ENCODE measurements around the gene IGLL5.
A peak's percentile ranks its signal among the peaks of the same experiment; 100 is the strongest.

GRCh38 chr22:22855617-22856308, 31.9 kb upstream of the IGLL5 start:
- TF ChIP-seq ZNF140 (tag by site-specific recombination; IDR thresholded peaks at IDR 0.05), result no peak
- TF ChIP-seq ZNF571 (tag by site-specific recombination; IDR thresholded peaks at IDR 0.05), result no peak
- TF ChIP-seq REST (tag by site-specific recombination; IDR thresholded peaks at IDR 0.05), result no peak
- peak; percentile 77 for TF ChIP-seq CTCF (tag by site-specific recombination; IDR thresholded peaks at IDR 0.05)
- TF ChIP-seq ZFP41 (tag by site-specific recombination; IDR thresholded peaks at IDR 0.05; ENCODE audit: borderline replicate concordance), result no peak
- TF ChIP-seq IKZF3 (tag by site-specific recombination; IDR thresholded peaks at IDR 0.05), result no peak
- no peak for TF ChIP-seq HIC1 (tag by site-specific recombination; IDR thresholded peaks at IDR 0.05)
